Natural killer cell (primary cell): ENCODE data around the gene LYRM9. TPM values are rescaled to one million over a fixed set of nuclear protein-coding genes. Genes with fewer than 3 reads are reported as not detected.
"Not testable (repeated sequence)": the region's sequence is repeated elsewhere in the genome, so short reads cannot be mapped to it uniquely, and the experiment has no call there.

ENCODE experiments used
- ATAC-seq, 3 donors: fragments of 150-1000 bp in 2 of 3; fragments of 200-7000 bp in 1 of 3; cut with Tn5 transposase; 1 replicate in 1 of 3; 2 replicates in 2 of 3; pipeline ENCODE4 v1.10.0; 2021; ENCODE audit warnings: mild to moderate bottlenecking in 2 of 3, moderate library complexity in 2 of 3
- DNase-seq, 2 donors: peaks; one replicate each; pipeline versions ENCODE4 v3.0.0 to v3.0.0-alpha.2; 2013 to 2021; ENCODE audit warnings: mixed read lengths in 1 of 2
- H3K27ac ChIP-seq: one replicate; pipeline ENCODE4 v1.5.1; 2013; ENCODE audit warnings: mild to moderate bottlenecking, low read length
- H3K27me3 ChIP-seq: one replicate; pipeline ENCODE4 v1.6.1; 2013; ENCODE audit warnings: low read length; ENCODE audit not compliant: control insufficient read depth, insufficient read depth
- H3K36me3 ChIP-seq: one replicate; pipeline ENCODE4 v1.6.1; 2013; ENCODE audit warnings: low read length; ENCODE audit not compliant: control insufficient read depth, insufficient read depth
- H3K4me1 ChIP-seq: one replicate; pipeline ENCODE4 v1.6.1; 2013; ENCODE audit warnings: low read length; ENCODE audit not compliant: control insufficient read depth, insufficient read depth
- H3K4me3 ChIP-seq: one replicate; pipeline ENCODE4 v1.5.1; 2013; ENCODE audit warnings: low read length
- H3K9me3 ChIP-seq: one replicate; pipeline ENCODE4 v1.6.1; 2013; ENCODE audit warnings: low read length; ENCODE audit not compliant: control insufficient read depth, insufficient read depth
- H3K27ac Mint-ChIP-seq, 2 donors: one replicate each; pipeline ENCODE4 v1.8.0; 2022; ENCODE audit warnings: mild to moderate bottlenecking in 2 of 2, mixed read lengths in 2 of 2, moderate library complexity in 1 of 2
- H3K27me3 Mint-ChIP-seq, 2 donors: one replicate each; pipeline ENCODE4 v1.8.0; 2022; ENCODE audit warnings: low read depth in 2 of 2, mixed read lengths in 2 of 2
- H3K36me3 Mint-ChIP-seq: one replicate; pipeline ENCODE4 v1.8.0; 2022; ENCODE audit warnings: mixed read lengths
- H3K4me1 Mint-ChIP-seq, 2 donors: one replicate each; pipeline ENCODE4 v1.8.0; 2022; ENCODE audit warnings: mixed read lengths in 2 of 2
- H3K4me3 Mint-ChIP-seq: one replicate; pipeline ENCODE4 v1.8.0; 2022; ENCODE audit warnings: mild to moderate bottlenecking, moderate library complexity, mixed read lengths
- H3K9me3 Mint-ChIP-seq, 2 donors: one replicate each; pipeline ENCODE4 v1.8.0; 2022; ENCODE audit warnings: mixed read lengths in 2 of 2
- WGBS: methylation state at CpG from one replicate; pipeline ENCODE4 v1.1.7; 2013; ENCODE audit warnings: missing lambda C conversion rate; ENCODE audit not compliant: insufficient coverage; 5-methylcytosine and 5-hydroxymethylcytosine counted together
- intact Hi-C: fragments of 100-400 bp; cut with micrococcal nuclease; formaldehyde crosslinking; loops from one replicate; pipeline ENCODE4 v1.14.2; 2022
- total RNA-seq, 4 donors: library from RNA; stranded (reverse); fragments of 120-200 nt in 1 of 4; gene quantifications; one replicate each; pipeline versions ENCODE4 v1.2.3 to v1.2.4, GENCODE V29; 2013 to 2022
- TF ChIP-seq, protein P1 (sequence below): fragments of 200-600 bp; IDR thresholded peaks from one replicate; pipeline ENCODE4 v1.8.0; 2022; ENCODE audit warnings: antibody characterized with exemption

Gene LYRM9
- total RNA-seq, 3 donors from 2014 or later (not counting 1 experiment from before 2014, with no cell fraction given) = 7.8 to 13.0 (median 9.3) TPM

DNA sequence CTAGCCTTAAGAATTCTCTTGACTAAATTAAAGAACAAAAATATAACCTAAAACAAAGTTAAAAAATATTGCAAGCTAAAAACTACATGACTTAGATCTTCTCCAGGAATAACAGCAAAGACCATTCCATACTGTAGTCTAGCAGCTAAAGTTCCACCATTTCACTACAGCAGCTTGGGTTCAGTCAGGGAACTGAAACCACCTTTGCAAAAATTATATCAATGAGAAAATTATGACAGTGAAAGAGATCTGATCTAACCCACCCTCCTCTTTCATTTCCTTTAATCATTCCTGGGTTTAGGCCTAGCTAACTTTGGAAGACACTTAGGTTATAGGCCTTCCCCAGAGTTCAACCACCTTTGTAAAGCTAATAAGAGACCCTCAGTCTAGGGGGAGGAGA lies 56.5 kb downstream of the LYRM9 start:
- Mint-ChIP-seq H3K4me3 (no peak overlapping the region), H3K36me3 (no peaks in the 10 kb centered on the region), H3K27ac (no peak overlapping the region), H3K27me3 (no peaks in the 10 kb centered on the region), H3K9me3 (no peaks in the 10 kb centered on the region), H3K4me1 (no peaks in the 10 kb centered on the region)
- intact Hi-C loops = no loop called here
- no peak for DNase-seq
- Histone ChIP-seq H3K36me3 (no peaks in the 10 kb centered on the region), H3K9me3 (no peaks in the 10 kb centered on the region), H3K27me3 (no peaks in the 10 kb centered on the region), H3K4me1 (no peaks in the 10 kb centered on the region), H3K27ac (no peak overlapping the region), H3K4me3 (no peak overlapping the region)
- TF ChIP-seq, protein P1, sequence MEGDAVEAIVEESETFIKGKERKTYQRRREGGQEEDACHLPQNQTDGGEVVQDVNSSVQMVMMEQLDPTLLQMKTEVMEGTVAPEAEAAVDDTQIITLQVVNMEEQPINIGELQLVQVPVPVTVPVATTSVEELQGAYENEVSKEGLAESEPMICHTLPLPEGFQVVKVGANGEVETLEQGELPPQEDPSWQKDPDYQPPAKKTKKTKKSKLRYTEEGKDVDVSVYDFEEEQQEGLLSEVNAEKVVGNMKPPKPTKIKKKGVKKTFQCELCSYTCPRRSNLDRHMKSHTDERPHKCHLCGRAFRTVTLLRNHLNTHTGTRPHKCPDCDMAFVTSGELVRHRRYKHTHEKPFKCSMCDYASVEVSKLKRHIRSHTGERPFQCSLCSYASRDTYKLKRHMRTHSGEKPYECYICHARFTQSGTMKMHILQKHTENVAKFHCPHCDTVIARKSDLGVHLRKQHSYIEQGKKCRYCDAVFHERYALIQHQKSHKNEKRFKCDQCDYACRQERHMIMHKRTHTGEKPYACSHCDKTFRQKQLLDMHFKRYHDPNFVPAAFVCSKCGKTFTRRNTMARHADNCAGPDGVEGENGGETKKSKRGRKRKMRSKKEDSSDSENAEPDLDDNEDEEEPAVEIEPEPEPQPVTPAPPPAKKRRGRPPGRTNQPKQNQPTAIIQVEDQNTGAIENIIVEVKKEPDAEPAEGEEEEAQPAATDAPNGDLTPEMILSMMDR = no peak
- ATAC-seq = no peak

DNA sequence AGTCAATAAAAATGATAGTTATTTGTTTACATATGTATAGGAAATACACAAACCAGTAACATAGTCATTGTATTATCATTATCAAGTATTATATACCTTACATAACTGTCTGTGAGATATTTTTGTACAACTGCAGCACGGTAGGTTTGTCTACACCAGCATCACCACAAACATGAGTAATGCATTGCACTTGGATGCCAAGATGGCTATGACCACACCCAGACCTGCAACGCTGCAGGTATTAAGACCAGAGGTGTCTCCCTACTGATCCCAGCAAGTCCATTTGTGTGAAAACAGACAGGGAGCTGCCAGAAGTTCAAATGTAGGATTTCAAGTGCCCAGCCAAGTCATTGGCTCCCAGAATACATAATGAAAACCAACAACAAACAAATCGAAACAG lies 58.6 kb downstream of the LYRM9 start:
- Histone ChIP-seq H3K4me3 (no peak overlapping the region), H3K4me1 (no peaks in the 10 kb centered on the region), H3K9me3 (no peaks in the 10 kb centered on the region), H3K36me3 (no peaks in the 10 kb centered on the region), H3K27me3 (no peaks in the 10 kb centered on the region), H3K27ac (no peak overlapping the region)
- Mint-ChIP-seq H3K36me3 (no peaks in the 10 kb centered on the region), H3K4me1 (no peaks in the 10 kb centered on the region), H3K27ac (no peak overlapping the region), H3K27me3 (no peaks in the 10 kb centered on the region), H3K9me3 (no peaks in the 10 kb centered on the region), H3K4me3 (no peak overlapping the region)
- TF ChIP-seq, protein P1 = no peak
- ATAC-seq (no peak), DNase-seq (no peak)
- intact Hi-C loops = no loop called here
- WGBS = 90% methylated on average over 3 of the region's 3 CpGs

DNA sequence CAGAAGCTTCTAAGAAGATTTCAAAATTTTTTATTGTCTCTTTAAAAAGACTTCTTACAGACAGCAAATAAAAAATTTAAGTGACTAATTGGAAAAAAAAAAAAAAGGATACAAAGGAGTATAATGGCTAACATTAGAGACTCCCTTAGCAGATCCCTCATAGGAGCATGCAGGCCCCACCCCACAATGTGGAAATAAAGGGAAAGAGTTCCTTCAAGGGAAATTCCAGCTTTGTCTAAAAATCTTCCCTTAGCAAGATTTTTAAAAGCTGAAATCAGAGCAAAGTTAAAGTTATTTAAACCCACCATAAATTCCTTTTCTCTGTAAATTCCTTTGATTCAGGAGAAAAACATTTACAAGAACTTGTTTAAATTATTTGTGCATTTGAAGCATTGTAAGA lies 60.3 kb downstream of the LYRM9 start:
- Mint-ChIP-seq H3K4me3 (no peak overlapping the region), H3K36me3 (no peaks in the 10 kb centered on the region), H3K27ac (no peak overlapping the region), H3K27me3 (peaks cover 7 to 10% of the 10 kb centered on the region in 2 donors), H3K4me1 (no peaks in the 10 kb centered on the region), H3K9me3 (no peaks in the 10 kb centered on the region)
- no peaks in the 10 kb centered on the region for H3K36me3 ChIP-seq
- H3K9me3 ChIP-seq = no peaks in the 10 kb centered on the region
- no peak overlapping the region for H3K4me3 ChIP-seq
- H3K27me3 ChIP-seq = no peaks in the 10 kb centered on the region
- no peaks in the 10 kb centered on the region for H3K4me1 ChIP-seq
- intact Hi-C loops = no loop called here
- TF ChIP-seq, protein P1 = no peak
- ATAC-seq = no peak
- no peak overlapping the region for H3K27ac ChIP-seq
- DNase-seq = no peak

DNA sequence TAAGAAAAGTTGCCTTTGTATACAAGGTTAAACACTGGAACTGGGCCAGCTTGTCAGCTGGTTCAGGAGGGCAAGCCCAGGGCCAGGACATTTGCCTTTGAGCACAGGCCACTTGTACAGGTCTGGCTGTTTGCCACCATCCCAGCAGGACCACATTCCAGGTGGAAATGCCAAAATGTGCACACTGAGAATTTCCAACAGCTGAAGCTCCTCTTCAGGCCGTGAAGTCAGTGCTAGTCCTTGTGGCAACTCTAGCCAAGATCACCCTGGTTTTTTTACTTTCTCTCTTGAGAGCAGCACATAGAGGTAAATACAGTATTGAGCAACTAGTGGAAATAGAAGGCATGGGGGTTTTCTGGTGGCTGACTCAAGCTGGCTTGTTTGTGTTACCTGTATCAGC lies 63.3 kb downstream of the LYRM9 start:
- ATAC-seq, H3K36me3 Mint-ChIP-seq, H3K9me3 ChIP-seq, H3K36me3 ChIP-seq, H3K27me3 ChIP-seq, H3K4me3 Mint-ChIP-seq, H3K9me3 Mint-ChIP-seq, H3K4me1 Mint-ChIP-seq, H3K4me3 ChIP-seq, H3K27ac ChIP-seq, intact Hi-C loops, H3K4me1 ChIP-seq, DNase-seq, H3K27ac Mint-ChIP-seq: not testable (repeated sequence)
- peaks cover 11 to 23% of the 10 kb centered on the region in 2 donors for H3K27me3 Mint-ChIP-seq
- WGBS = no CpG with 5 or more reads among the region's 1 CpG

DNA sequence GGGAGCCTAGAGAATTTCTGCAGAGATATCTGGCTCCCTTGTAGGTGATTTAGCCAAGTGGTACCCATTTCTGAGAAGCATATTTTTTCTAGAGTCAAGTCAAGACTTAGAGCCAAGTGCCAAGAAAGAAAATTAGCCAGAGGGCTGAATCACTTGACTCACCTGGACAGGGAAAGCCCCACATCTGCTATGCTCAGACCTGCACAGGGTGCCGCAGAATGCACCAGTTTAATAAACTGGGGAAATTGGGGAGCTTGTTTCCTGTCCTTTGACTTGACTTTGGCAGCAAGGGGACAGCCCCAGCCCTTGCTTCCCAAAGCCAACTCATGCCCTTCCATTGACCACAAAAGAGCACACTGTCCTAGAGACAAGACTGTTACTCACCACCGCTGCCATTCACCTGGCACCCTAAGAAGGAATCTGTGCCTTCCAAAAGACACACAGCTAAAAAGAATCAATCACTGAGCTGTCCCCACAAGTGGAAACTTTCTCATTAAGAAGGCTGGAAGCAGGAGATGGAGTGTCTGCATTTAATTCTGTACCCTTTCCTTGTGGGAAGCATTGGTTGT lies 63.9 kb downstream of the LYRM9 start:
- H3K36me3 ChIP-seq, H3K27ac ChIP-seq, H3K4me3 ChIP-seq, H3K27me3 ChIP-seq, H3K4me1 ChIP-seq, DNase-seq, H3K36me3 Mint-ChIP-seq, ATAC-seq, H3K4me3 Mint-ChIP-seq, intact Hi-C loops, H3K9me3 Mint-ChIP-seq, H3K27ac Mint-ChIP-seq, H3K4me1 Mint-ChIP-seq, H3K9me3 ChIP-seq: not testable (repeated sequence)
- no CpG with 5 or more reads among the region's 2 CpGs for WGBS
- H3K27me3 Mint-ChIP-seq = peaks cover 11 to 23% of the 10 kb centered on the region in 2 donors
